ENCODE measurements around the gene DNAJC22.
"Not testable (repeated sequence)": the region's sequence is repeated elsewhere in the genome, so short reads cannot be mapped to it uniquely, and the experiment has no call there.

DNAJC22 gene

DNA sequence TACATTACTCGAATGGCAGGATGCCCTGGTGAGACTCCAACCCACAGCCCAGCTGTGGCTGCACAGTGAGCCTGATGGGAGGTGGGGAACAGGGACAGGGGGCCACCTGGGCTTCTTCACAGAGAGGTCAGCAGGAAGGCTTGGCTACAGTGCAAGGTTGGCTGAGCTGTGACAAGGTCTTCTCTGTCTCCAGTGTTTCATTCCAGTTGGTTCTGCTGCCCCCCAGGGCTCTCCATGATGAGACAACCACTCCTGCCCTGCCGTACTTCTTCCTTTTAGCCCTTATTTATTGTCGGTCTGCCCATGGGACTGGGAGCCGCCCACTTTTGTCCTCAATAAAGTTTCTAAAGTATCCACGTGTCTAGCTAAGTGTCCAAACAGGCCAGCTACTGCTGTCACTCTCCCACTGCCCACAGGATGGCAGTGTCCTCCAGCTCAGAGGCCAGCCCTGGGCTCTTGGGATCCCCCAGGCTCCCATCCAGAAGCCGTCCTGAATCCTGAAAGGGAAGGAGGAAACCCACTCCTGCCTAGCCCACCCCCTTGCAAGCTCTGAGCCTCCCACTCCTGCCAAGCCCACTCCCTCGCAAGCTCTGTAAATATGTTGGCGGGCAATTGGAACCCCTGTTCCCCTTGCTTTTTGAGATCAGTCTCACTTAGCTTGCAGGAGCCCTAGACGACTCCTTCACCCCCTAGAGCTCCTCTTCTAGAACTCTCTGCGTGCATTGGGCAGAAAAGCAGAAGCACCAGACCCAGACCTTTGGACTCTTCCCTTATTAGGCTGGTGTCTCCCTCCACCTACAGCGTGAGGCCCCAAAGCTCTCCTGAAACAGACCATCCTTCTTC is 15.1 kb upstream of the DNAJC22 start:
- no peak for DNase-seq (ENCODE audit: low read depth, low spot score)

DNA sequence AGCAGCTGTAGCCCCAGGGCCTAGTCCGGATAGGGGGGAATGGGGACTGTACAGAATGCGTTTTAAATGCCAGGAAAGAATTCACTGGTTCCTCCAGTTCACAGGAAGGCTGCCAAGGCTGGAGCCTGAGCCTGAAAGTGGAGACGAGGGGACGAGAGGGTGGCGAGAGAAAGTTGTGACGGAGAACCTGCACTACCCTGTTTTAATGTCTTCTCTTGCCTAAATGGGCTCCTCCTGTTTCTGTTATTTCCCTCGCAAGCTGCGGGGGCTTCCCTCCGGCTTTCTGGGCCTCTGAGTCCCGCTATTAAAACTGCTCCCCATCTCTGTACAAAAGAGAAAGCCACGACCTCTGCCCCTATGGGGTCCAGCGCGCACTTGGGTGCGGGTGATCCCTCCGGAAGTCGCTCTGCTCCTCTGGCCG is 14.2 kb upstream of the DNAJC22 start:
- DNase-seq (ENCODE audit: low read depth, low spot score) = no peak

DNA sequence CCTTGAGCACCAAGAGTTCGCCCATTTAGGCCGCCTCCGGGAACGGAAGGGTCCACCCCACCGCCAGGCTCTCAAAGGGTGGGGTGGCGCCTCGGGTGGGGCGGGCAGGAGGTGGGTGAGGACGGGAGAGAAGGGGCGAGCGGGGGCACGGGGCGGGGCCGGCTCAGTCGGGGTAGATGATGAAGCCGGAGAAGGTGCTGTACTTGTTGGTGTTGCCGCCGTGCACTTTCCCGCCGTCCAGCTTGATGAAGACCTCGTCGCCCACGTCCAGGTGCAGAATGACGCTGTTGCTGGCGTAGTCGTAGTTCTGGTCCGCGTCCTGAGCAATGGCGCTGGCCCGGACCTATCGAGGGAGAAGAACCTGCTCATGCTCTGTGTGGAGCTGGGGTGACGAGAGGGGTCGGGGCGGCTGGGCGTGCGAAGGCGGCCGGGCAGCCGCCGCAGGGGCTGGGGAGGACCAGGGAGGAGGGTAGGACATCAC is 13.8 kb upstream of the DNAJC22 start:
- no peak for DNase-seq (ENCODE audit: low read depth, low spot score)

DNA sequence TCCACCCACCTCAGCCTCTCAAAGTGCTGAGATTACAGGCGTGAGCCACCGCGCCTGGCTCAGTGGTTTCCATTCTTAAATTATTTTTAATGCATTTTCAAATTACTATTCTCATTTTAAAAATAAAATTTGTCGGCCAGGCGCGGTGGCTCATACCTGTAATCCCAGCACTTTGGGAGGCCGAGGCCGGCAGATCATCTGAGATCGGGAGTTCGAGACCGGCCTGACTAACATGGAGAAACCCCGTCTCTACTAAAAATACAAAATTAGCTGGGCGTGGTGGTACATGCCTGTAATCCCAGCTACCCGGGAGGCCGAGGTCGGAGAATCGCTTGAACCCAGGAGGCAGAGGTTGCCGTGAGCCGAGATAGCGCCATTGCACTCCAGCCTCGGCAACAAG is 12.9 kb upstream of the DNAJC22 start:
- DNase-seq (ENCODE audit: low read depth, low spot score) = not testable (repeated sequence)

DNA sequence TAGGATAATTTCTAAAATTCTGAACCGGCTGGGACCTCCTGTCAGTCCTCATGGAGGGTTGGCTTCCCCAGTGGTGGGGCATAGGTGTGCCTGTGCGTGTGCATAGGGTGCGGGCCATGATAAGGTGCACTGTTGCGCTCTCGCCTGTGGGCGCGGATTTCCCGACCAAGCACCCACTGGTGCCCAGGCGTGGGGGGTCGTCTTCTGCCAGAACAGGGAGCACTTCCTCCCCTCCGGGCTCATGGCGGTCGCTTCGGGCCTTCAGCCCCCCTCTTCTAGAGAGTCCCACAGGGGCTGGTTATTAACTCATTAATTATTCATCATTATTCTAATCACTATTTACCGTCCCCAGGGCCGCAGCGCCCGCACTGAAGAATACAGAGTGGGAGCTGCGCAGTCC is 12.5 kb upstream of the DNAJC22 start:
- no peak for DNase-seq (ENCODE audit: low read depth, low spot score)

DNA sequence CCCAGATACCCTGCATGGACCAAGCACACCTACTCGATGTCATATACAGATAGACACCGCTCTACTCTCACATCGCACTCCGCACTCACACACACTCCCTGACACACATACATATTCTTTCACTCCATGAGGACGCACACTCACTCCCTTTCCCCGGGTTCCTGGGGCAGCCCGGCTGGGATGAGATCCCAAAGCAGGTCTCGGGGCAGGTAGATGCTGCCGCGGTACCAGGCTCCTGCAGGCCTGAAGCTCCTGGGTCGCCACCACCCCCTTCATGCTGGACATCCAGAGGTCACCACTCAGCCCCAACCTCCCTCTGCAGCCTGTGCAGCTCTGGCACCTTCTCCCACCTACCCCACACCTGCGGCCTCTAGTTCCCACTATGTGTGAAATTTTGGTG is 12.0 kb upstream of the DNAJC22 start:
- no peak for DNase-seq (ENCODE audit: low read depth, low spot score)

DNA sequence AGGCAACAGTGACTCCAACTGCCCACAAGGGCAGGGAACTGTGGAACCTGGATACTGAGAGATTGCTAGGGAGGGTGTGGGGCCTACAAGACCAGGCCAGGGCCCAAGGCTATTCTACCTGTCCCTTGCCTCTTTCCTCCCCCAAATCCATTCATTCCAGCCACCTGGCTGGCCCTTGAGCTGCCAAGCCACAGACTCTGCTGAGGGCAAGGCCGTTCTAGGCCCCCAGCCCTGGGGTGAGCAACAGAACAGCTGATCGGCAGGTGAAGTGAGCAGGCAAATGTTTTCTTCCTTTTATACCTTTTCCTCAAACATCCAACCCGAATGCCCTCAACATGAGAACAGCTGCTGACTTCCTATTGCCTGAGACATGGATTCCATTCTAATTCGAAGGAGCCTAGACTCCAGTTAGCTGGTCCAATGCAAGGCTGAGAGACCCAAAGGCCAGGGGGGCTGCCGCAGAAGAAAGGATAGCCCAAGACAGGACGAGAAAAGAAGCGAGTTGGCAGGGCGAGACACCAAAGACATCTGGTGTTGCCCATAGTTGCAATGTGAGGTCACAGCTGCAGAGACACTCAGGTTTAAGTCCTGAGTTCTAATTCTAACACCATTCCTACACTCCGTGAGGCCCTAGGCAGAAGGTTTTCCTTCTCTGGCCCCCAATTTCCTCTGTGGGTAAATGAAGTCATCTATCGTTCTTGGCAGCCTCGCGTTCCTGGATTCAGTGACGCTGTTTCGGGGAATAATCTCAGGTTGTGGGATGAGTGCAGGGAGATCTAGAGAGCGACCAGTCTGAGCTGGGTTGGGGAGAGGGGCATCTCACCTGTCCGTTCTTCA is 11.4 kb upstream of the DNAJC22 start:
- DNase-seq (ENCODE audit: low read depth, low spot score) = no peak

DNA sequence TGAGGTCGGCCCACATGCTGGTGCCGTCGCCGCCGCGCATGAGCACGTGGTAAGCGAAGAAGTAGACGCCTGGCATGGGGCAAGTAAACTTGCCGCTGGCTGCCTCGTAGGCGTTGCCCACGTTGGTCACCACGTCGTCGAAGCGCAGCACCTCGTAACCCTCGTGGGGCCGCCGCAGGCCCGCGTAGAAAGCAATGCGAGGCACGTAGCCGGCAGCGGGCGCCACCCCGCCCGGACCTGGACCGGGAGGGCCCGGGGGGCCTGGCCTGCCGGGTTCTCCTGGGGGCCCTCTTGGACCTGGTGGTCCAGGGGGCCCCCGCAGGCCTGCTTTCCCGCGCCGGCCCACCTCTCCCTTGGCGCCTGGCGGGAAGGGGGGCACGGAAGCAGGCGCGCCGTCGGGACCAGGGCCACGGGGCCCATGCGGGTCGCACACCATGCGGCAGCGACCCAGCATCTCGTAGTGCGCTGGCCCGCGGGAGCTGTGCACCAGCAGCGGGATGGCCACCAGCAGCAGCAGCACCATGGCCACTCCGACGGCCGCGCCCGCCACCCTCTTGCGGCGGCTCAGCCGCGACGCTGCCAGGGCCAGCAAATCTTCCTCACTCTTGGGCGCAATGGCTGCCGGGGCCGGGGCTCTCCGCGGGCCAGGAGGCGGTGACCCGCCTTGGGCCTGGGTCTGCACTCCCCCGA is 10.6 kb upstream of the DNAJC22 start:
- no peak for DNase-seq (ENCODE audit: low read depth, low spot score)

DNA sequence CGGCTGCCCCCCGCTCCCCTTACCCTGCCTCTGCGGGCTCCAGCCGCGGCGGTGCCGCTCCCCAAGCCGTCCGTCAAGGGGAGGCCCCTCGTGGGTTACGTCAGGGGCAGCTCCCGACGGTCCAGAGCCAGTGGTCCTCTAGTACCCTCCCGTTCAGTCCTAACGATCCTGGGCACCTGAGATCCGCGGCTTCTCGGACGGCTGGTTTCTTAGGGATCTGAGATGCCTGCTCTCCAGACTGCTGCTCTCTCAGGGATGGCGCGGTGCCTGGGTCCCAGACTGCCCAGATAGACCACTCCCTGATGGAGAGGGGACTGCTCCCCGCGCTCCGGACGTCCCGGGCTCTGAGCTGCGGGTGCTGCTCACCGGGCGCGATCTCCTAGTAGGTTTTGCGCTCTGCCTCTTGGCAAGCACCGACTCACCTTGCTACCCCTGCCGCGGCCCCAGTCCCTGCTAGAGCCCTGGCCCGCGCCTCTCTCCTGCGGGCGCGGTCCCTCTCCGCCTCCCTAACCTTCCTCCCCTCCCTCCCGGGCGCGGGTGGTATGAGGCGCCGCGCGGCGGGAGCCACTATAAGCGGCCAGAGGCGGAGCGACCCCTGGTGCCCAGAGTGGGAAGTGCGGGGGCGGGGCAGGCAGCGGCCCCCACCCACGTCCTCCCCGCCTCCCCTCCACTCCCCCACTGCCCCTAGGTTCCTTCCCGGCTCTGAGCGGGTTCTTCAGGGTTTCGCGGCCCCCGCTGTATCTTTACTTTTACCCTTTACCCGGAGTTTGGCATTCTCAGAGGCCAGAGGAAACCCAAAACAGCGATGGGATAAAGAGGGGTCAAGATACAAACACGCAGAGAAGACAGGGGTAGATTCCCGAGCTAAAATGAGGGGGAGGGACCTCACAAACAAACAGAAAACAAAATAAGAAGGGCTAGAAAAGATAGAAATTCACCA is 9.8 kb upstream of the DNAJC22 start, which contains the start of gene C1QL4:
Gene C1QL4 (minus strand): TSS at position 544 of the 940 bp plus-strand sequence. CDS start 711 bp downstream, outside the sequence.
- DNase-seq (ENCODE audit: low read depth, low spot score) = no peak

DNA sequence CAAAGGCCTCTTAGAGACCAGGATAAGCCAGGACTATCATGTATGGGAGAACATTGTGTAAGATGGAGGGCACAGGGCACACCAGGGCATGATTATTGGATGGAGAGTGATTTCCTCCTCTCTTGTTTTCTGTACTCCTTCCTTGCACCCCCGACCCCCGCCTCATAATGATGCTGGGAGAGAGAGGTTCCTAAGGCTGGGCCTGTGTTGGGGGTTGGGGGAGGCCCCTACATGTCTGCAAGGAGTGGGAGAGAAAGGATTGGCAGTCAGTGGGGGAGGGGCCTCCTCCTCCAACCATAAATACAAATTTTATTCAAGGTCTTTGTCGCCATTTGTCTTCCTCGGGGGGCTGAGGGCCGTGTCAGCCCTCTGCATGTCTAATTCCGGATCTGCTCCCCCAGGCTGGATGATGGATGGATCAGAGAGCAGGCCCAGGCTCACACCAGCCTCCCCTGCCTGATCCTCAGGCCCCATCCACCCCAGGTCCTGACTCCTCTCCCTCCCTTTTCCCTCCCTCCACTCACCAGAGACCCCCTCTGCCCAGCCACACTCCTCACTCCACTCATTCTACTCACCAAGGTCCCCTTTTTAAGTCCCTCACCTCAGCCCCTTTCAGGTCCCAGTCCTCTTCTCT is 7.7 kb upstream of the DNAJC22 start:
- no peak for DNase-seq (ENCODE audit: low read depth, low spot score)

DNA sequence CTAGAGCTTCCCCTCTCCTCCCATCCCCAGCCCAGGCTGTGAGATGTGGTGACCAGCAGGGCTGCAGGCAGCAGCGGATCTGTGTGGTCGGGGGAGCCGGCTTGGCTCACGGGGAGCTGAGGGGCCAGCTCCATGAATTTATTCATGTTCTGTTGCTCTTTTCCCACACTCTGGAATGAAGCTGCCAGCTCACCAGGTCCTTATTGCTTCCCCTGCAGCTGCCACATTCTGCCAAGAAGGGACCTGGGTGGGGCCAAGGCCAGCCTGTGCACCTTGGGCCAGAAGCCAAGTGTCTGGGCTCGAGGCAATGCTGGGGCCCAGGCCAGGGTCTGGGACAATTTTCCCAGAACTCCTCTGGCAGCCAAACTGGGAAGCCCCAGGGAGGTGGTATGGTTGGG is 7.2 kb upstream of the DNAJC22 start:
- no peak for DNase-seq (ENCODE audit: low read depth, low spot score)

DNA sequence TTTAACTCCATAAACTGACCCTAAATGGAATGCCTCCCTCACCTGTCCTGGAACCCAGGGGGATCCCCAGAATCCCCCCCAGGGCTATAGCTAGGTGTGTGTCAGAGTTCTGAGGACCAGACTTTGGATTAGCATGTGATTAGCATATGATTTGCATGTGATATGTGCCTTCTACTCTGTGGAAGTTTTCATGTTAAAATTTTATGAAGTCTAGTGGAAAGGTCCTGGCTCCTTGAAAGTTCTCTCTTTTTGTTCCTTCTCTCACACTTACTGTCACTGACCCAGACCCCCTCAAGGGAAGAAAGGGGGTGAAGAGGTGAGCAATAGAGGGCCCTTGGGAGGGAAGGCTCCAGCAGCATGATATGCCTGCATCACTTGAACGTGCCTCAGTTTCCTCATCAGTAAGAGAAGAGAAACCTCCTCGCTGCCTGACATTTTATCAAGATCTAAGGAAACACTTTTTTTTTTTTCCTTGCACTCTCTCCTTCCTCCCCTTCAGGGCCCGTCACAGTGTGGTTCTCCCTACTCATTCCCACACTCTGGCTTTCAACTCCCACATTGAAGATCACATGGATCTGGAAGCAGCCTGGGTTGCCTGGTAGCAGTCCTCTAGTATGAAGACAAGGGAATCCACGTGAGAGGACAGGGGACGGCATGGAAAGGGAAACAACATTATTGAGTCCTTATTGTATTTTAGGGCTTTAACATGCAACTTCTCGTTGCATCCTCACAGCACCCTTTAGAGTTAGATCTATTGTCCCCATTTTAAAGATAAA is 6.4 kb upstream of the DNAJC22 start:
- DNase-seq (ENCODE audit: low read depth, low spot score) = no peak

DNA sequence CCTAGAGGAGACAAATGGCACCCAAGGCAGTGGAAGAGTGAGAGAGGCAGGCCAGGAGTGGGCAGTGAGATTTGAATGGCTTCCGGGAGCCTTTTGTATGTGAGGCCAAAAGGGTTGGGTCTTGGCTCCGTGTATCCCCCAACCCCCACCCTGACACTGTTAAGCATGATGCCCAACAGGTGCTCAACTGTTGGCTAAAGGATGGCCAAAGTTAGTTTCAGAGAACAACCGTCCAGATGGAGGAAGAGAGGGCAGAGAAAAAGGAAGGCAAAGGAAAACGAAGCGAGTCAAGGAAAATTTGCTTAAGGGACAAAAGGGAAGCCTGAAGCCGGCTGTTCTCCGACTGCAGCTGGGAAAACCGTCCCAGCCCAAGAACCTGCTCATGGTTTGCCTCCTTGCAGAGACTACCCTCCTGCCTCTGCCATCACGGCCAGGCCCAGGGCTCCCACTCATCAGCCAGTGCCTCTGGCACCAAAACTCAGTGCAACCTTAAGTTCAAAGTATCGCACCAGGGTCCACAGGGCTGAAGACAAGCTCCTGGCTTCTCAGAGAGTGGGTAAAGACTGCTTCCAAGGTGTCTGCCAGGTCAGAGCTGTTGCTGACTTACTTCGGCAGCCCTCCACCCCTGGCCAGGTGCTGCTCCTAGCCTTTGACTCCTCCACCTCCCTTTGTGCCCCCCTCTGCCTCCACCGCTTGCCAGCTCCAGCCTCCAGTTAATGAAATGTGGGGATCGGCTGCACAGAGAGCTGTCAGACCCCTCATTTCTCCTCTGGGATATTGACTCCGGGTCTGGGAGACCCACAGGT is 5.5 kb upstream of the DNAJC22 start:
- DNase-seq (ENCODE audit: low read depth, low spot score) = no peak

DNA sequence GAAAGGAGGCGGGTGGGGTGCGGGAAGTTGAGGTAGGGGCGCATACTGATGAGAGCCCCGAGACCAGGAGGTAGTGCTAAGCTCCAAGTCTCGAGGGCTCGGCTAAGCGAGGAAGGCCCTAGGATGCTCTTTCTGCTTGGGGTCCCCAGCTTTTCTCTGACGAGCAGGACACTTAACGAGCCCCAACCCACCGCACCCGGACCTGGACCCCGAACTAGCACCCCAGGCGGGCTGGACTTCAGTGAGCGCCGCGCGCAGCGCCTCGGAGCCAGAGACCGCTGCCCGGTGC is 5.0 kb upstream of the DNAJC22 start:
- no peak for DNase-seq (ENCODE audit: low read depth, low spot score)

DNA sequence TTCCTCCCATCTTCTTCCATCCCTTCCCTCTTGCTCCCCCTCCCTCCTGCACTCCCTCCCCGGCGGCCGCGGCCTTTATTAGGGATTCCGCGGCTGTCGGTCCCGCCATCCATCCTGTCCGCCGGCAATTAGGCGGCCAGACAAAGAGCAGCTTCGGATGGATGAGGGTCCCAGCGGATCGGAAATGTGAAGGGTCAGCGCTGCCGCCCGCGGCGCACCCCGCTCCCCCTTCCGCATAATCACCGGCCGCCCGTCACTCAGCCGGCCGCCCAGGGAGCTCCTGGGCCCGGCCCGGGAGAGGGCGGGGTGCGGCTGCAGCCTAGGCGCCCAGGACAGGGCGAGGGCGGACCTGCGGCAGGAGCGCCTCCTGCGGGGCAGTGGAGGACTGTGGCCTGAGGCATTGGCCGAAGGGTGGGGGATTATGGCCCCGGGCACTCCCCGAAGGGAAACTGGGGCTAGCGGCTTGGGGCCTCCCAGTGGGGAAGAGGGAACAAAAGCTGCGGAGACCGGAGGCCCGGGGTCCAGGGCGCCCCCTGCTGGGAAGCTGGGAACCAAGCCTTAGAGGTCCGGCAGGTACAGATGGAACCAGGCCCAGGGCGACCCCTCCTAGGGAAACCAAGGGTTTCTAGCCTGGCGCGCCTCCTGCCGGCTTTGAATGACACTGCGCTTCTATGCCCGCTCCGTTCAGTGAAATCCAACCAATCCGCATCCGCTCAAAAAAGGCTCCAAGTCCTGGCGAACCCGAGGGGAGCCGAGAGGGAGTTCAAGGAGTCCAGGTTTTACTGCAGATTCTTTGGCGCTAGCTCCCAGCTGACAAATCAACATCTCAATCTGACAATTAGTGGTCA is 4.4 kb upstream of the DNAJC22 start:
- DNase-seq (ENCODE audit: low read depth, low spot score) = no peak

DNA sequence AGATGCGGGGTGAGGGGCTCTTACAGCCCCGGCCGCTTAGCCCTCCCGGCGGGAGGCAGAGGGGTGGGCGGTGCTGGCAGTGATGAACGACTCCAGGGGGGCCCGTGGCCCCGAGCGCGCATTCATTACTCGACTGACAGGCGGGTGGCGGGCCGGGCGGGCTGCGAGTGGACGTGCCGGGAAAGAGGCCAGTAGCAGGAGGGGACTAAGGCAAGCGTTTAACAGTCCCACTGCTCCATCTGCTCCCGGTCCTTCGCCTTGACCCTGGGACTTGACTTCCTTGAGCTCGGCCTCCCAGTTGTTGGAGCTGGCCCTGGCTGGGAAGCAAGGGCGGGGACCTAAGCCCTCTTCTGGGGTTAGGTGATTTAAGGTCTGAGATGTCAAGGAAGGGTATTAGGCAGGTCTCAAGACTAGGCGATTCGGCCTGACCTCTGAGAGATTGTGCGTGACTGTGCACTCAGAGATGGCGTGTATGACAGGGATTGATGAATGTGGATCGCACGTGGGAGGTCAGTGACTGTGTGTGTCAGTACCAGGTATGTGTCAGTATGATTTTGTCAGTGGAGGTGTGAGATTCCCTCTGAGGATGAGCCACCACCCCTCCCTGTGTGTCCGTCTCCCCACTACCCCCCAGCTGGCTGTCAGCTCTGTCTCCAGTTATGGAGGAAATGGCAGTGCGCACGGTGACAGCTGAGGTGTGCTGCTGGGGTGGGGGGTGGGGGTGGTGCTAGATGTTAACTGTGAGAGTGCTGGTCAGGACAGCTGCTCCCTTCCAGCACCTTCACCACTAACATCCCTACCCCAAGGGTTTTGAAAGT is 3.6 kb upstream of the DNAJC22 start:
- no peak for DNase-seq (ENCODE audit: low read depth, low spot score)

DNA sequence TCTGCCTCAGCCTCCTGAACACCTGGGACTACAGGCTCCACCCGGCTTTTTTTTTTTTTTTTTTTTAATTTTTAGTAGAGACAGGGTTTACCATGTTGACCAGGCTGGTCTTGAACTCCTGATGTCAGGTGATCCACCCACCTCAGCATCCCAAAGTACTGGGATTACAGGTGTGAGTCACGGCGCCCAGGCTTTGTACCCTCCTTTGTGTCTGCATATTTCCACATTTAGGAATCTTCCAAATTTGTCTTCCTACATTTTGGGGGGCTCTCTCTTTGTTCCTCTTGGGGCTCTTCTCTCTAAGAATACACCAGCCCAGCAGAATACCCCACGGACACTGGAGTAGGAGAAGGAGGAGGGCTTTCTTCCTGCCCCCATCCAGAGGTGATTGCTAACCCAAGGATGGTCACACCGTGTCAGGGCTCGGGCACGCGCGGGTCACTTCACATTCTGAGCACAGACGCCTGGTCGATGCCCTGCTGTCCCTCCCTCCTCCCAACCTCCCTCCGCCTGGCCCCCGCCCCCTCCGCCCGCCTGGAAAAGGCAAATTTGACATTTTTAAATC is 2.1 kb upstream of the DNAJC22 start:
- DNase-seq (ENCODE audit: low read depth, low spot score) = no peak

Measured in brain pericyte (primary cell).